A673 (cell line): ENCODE results near the gene PJA1. TPM values are rescaled to one million over a fixed set of nuclear protein-coding genes. Genes with fewer than 3 reads are reported as not detected.

Experiments used
- BruUV-seq: library from RNA; stranded (reverse); fragments of 400-500 nt; replicated peaks from 2 replicates; lab custom pipeline; 2021; lab: Mats Ljungman, UMichigan
- CTCF ChIA-PET: fragments of 300-600 bp; sonication (Branson Sonifier 250); formaldehyde crosslinking; loops from one replicate; lab custom pipeline; 2022; ENCODE audit warnings: antibody characterized with exemption; lab: Charles Lee
- POLR2A ChIA-PET: fragments of 300-600 bp; sonication (Branson Sonifier 250); formaldehyde crosslinking; loops from one replicate; lab custom pipeline; 2022; ENCODE audit warnings: antibody characterized with exemption; ENCODE audit not compliant: low non-redundant PET; lab: Charles Lee
- DNase-seq: peaks from one replicate; pipeline ENCODE4 v3.0.0-alpha.2; 2015; ENCODE audit warnings: low spot score
- H3K27ac ChIP-seq: fragments of 200-600 bp; sonication (generic); 2 replicates; pipeline ENCODE4 v1.5.1; 2016; ENCODE audit warnings: mixed run types, low read depth, mild to moderate bottlenecking, mixed read lengths, antibody characterized with exemption, low read length; ENCODE audit not compliant: poor library complexity, severe bottlenecking
- H3K27me3 ChIP-seq: fragments of 200-600 bp; sonication (generic); replicated peaks from 2 replicates; pipeline ENCODE4 v1.6.1; 2017; ENCODE audit warnings: mixed run types, low read depth, mild to moderate bottlenecking, mixed read lengths, antibody characterized with exemption, low read length; ENCODE audit not compliant: insufficient read depth, poor library complexity
- H3K36me3 ChIP-seq: fragments of 200-600 bp; sonication (generic); 2 replicates; pipeline ENCODE4 v1.6.1; 2016; ENCODE audit warnings: mixed run types, mild to moderate bottlenecking, mixed read lengths, antibody characterized with exemption, low read length; ENCODE audit not compliant: insufficient read depth, poor library complexity, severe bottlenecking
- H3K4me1 ChIP-seq: fragments of 200-600 bp; sonication (generic); 2 replicates; pipeline ENCODE4 v1.6.1; 2017; ENCODE audit warnings: mixed run types, mild to moderate bottlenecking, mixed read lengths, antibody characterized with exemption, low read length; ENCODE audit not compliant: insufficient read depth, poor library complexity, severe bottlenecking
- H3K4me3 ChIP-seq: fragments of 200-600 bp; sonication (generic); 2 replicates; pipeline ENCODE4 v1.5.1; 2016; ENCODE audit warnings: low read depth, mixed run types, mild to moderate bottlenecking, mixed read lengths, low read length; ENCODE audit not compliant: poor library complexity, severe bottlenecking
- H3K9me3 ChIP-seq: fragments of 200-600 bp; sonication (generic); 2 replicates; pipeline ENCODE4 v1.6.1; 2016; ENCODE audit warnings: mixed run types, low read depth, mild to moderate bottlenecking, mixed read lengths, antibody characterized with exemption, low read length; ENCODE audit not compliant: poor library complexity, severe bottlenecking
- EZH2 ChIP-seq: fragments of 200-600 bp; sonication (generic); IDR thresholded peaks from 2 replicates; pipeline ENCODE4 v1.6.1; 2017; ENCODE audit warnings: borderline replicate concordance, low read depth, mild to moderate bottlenecking, mixed read lengths, antibody characterized with exemption, low read length; ENCODE audit not compliant: poor library complexity, severe bottlenecking
- intact Hi-C: fragments of 100-400 bp; cut with micrococcal nuclease; formaldehyde crosslinking; loops from one replicate; pipeline ENCODE4 v1.10.0; 2022; ENCODE audit not compliant: unreplicated experiment
- total RNA-seq: library from RNA; stranded (reverse); gene quantifications from 2 replicates; pipeline ENCODE4 v1.2.3, GENCODE V29; 2021
- TF ChIP-seq, protein P1 (sequence below): fragments of 300-800, 200-600 bp; sonication (generic); conservative IDR thresholded peaks from 2 replicates; pipeline ENCODE4 v1.5.1; 2017; ENCODE audit warnings: low read depth, mild to moderate bottlenecking, antibody characterized with exemption, low read length, moderate library complexity, mixed read lengths

PJA1 gene
- total RNA-seq, 1 experiment from 2014 or later = 36.0 TPM

DNA sequence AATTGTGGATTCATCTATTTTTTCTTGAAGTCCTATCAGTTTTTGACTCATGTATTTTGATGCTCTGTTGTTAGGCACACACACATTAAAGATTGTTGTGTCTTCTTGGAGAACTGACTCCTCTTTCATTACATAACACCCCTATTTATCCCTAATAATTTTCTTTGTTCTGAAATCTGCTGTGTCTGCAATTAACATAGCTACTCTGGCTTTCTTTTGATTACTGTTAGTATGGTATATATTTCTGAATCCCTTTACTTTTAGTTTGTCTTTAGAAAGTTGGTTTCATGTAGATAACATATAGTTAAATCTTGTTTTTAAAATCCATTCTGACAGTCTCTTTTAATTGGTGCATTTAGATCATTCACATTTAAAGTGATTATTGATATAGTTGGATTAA is 5.1 kb upstream of the PJA1 start:
- TF ChIP-seq, protein P1, sequence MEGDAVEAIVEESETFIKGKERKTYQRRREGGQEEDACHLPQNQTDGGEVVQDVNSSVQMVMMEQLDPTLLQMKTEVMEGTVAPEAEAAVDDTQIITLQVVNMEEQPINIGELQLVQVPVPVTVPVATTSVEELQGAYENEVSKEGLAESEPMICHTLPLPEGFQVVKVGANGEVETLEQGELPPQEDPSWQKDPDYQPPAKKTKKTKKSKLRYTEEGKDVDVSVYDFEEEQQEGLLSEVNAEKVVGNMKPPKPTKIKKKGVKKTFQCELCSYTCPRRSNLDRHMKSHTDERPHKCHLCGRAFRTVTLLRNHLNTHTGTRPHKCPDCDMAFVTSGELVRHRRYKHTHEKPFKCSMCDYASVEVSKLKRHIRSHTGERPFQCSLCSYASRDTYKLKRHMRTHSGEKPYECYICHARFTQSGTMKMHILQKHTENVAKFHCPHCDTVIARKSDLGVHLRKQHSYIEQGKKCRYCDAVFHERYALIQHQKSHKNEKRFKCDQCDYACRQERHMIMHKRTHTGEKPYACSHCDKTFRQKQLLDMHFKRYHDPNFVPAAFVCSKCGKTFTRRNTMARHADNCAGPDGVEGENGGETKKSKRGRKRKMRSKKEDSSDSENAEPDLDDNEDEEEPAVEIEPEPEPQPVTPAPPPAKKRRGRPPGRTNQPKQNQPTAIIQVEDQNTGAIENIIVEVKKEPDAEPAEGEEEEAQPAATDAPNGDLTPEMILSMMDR = no peak
- TF ChIP-seq EZH2 = no peak
- intact Hi-C loops = no loop called here
- no peak overlapping the region for H3K4me3 ChIP-seq
- H3K36me3 ChIP-seq = no peaks in the 10 kb centered on the region
- no peak for DNase-seq
- ChIA-PET CTCF (no interaction called here), POLR2A (no interaction called here)
- BruUV-seq = no TSS peak
- no peak overlapping the region for H3K27ac ChIP-seq
- peaks cover 7% of the 10 kb centered on the region for H3K4me1 ChIP-seq
- H3K9me3 ChIP-seq = no peaks in the 10 kb centered on the region
- H3K27me3 ChIP-seq = no peaks in the 10 kb centered on the region

DNA sequence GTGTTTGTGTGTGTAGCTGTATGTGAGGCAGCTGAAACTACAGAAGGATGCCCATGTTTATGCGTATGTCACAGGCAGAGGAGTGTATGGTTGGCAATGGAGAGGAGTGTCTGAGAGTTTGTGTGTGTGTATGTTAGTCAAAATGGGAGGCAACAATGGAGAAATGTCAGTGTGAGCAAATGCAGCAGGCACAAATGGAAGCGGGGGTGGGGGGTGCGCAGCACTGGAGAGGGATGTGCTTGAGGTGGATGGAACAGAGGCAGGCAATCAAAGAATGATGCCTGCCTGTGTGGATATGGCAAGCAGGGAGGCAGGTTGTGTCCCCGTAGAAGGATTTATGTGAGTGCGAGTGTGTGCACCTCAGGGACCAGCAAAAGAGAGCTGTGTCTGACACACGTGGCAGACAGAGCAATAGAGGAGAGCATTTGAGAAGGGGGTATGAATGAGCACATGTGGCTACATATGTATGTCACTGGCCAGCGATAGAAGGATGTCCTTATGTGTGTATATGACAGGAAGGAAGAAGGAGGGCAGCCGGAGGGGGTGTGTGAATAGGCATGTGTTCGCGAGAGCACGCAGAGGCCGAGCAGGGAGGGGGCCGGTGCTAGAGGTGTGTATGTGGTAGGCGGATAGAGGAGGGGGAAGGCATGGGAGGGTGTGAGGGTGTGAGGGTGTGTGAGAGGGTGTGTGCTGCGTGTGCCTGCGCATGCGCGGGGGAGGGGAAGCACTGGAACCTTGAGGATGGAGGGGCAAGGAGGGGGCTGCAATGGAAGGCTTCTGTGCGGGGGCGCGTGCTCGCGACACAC is 1.1 kb downstream of the PJA1 start:
- Histone ChIP-seq H3K27me3 (no peaks in the 10 kb centered on the region), H3K9me3 (no peaks in the 10 kb centered on the region), H3K36me3 (no peaks in the 10 kb centered on the region), H3K4me3 (peak overlapping the region; percentile 75), H3K4me1 (peaks cover 12% of the 10 kb centered on the region), H3K27ac (no peak overlapping the region)
- TF ChIP-seq, protein P1 = no peak
- TF ChIP-seq EZH2 = no peak
- CTCF ChIA-PET = no interaction called here
- BruUV-seq = no TSS peak
- POLR2A ChIA-PET = no interaction called here
- DNase-seq = peak; percentile 41
- intact Hi-C loops = no loop called here

DNA sequence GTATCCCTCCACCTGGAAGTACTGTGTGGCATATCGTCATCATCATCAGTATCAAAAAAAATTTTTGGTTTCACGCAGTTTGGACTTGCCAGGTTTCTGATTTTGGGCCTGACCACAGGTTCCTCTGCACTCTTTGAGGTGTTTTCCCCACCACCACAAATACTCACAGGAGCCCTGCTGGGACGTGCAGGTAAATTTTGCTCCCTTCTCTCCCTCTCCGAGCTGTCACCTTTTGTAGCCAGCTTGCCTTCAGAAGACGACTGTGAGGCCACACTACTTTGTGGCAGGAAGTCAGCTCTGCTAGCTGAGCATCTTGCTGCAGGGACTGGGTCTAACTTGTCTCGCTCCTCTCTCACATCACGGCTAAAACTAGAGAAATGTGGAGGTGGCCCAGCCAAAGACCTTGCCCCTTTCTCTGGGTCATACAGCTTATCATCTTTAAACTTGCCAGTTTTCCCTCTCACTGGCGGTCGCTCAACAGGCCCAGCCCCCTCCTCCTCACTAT is 2.8 kb downstream of the PJA1 start:
- no peaks in the 10 kb centered on the region for H3K36me3 ChIP-seq
- no peak overlapping the region for H3K4me3 ChIP-seq
- POLR2A ChIA-PET = no interaction called here
- no peak for TF ChIP-seq EZH2
- TF ChIP-seq, protein P1 = no peak
- H3K4me1 ChIP-seq = peaks cover 12% of the 10 kb centered on the region
- intact Hi-C loops = no loop called here
- H3K27ac ChIP-seq = no peak overlapping the region
- H3K27me3 ChIP-seq = no peaks in the 10 kb centered on the region
- CTCF ChIA-PET = no interaction called here
- BruUV-seq = TSS peak; percentile 27
- no peaks in the 10 kb centered on the region for H3K9me3 ChIP-seq
- no peak for DNase-seq
